ENCODE results near the gene C4orf51. TPM values are rescaled to one million over a fixed set of nuclear protein-coding genes. Genes with fewer than 3 reads are reported as not detected.

C4orf51 gene
- total RNA-seq, 1 donor from 2014 or later = not detected

DNA sequence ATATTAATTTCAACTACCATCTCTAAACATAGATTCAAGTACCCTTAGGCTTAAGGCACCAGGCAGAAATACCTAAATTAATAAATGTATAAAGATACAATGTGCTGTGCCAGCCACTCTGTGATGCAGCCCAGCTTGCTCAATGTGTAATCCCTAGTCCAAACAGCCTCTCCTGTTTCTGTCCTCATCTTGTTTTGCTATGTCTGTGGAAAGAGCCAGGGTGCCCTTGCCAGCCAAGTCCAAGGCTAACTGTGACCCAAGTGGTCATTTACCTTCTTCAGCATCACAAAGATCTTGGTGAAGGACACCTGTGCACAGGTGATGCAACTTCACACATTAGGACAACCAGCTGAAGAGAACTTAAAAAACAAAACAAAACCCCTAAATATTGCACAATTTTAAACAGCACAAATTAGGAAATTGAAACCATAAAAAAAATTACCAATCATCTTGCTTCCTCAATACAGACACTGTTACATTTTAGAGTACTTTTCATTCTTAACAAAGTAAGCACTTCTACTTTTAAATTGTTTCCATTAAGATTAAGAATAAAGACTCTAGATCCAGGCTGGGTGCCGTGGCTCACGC is 89.6 kb downstream of the C4orf51 start:
- H3K27me3 Mint-ChIP-seq (ENCODE audit: insufficient read depth) = no peaks in the 10 kb centered on the region

DNA sequence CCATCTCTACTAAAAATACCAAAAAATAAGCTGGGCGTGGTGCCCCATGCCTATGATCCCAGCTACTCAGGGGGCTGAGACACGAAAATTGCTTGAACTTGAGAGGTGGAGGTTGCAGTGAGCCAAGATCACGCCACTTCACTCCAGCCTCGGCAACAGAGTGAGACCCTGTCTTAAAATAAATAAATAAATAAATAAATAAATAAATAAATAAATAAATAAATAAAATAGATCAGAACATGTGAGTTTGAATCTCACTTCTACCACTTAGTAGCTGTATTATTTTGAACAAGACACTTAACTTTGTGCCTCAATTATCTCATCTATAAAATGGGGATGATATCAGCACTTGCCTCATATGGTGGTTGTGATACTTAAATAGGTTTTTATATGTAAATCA is 90.2 kb downstream of the C4orf51 start:
- Mint-ChIP-seq H3K9me3 (peaks cover 18% of the 10 kb centered on the region), H3K36me3 (ENCODE audit: low read depth) (peaks cover 55% of the 10 kb centered on the region), H3K27me3 (ENCODE audit: insufficient read depth) (no peaks in the 10 kb centered on the region), H3K4me3 (no peak overlapping the region), H3K4me1 (ENCODE audit: low read depth) (peaks cover 42% of the 10 kb centered on the region), H3K27ac (no peak overlapping the region)
- DNase-seq (ENCODE audit: low spot score) = no peak
- intact Hi-C loops (cut with micrococcal nuclease) = no loop called here

More for the DNA sequence above, 89.6 kb downstream of the C4orf51 start:
- no peak for DNase-seq (ENCODE audit: low spot score)
- peaks cover 18% of the 10 kb centered on the region for H3K9me3 Mint-ChIP-seq
- no peak overlapping the region for H3K27ac Mint-ChIP-seq
- H3K4me3 Mint-ChIP-seq = no peak overlapping the region
- intact Hi-C loops (cut with micrococcal nuclease) = loop anchor here (5.0 kb wide), 2 partner anchors 58 to 147 kb away; no protein-coding TSS in a partner anchor
- peaks cover 42% of the 10 kb centered on the region for H3K4me1 Mint-ChIP-seq (ENCODE audit: low read depth)
- peaks cover 60% of the 10 kb centered on the region for H3K36me3 Mint-ChIP-seq (ENCODE audit: low read depth)

DNA sequence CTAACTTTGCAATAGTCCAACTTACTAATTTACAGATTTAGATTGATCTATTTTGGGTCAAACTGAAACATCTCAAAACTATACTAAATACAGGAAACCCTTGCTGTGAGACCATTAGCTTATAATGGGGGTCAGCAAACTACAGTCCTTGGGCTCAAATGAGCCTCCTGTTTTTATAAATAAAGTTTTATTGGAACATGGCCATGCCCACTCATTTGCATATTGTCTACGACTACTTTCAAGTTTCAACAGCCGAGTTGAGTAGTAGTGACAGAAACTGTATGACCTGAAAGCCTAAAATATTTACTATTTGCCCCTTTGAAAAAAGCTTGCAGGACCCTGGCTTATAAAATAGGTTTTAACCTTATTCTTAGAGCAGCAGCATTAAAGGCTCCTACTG is 92.4 kb downstream of the C4orf51 start:
- H3K4me1 Mint-ChIP-seq (ENCODE audit: low read depth) = peaks cover 27% of the 10 kb centered on the region
- H3K27me3 Mint-ChIP-seq (ENCODE audit: insufficient read depth) = no peaks in the 10 kb centered on the region
- H3K27ac Mint-ChIP-seq = no peak overlapping the region
- H3K4me3 Mint-ChIP-seq = no peak overlapping the region
- DNase-seq (ENCODE audit: low spot score) = no peak
- H3K9me3 Mint-ChIP-seq = peaks cover 10% of the 10 kb centered on the region
- intact Hi-C loops (cut with micrococcal nuclease) = no loop called here
- peaks cover 43% of the 10 kb centered on the region for H3K36me3 Mint-ChIP-seq (ENCODE audit: low read depth)

DNA sequence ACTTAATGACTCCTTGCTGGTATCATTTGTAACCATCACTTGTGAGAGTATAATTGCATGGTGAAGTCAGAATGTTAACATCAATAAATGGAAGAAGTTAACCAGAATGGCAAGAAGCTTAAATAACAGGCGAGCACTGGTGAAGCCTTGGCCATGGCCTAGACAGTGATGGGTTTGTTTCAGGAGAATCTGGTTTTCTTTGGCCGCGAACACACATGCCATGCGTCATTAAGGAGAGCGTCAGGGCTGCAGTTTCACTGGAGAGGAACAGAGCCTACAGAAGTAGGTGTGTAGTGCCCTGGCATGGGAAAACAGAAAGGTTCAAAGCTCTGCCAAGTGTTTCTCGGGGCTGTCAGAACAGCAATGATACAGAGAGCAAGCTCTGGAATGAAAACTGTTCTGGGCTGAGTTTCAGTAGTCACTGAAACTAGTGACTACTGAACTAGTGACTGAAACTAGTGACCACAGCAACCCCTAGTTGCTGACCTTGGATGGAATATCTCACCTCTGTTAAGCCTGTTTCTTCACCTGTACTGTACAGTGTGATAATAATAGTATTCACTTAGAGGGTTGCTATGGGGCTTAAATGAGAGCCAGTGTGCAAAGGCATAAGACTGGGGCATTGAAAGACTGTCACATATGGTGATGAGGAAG is 93.8 kb downstream of the C4orf51 start:
- intact Hi-C loops (cut with micrococcal nuclease) = no loop called here
- H3K4me3 Mint-ChIP-seq = no peak overlapping the region
- H3K27ac Mint-ChIP-seq = peak overlapping the region; percentile 32
- H3K36me3 Mint-ChIP-seq (ENCODE audit: low read depth) = peaks cover 43% of the 10 kb centered on the region
- no peak for DNase-seq (ENCODE audit: low spot score)
- no peaks in the 10 kb centered on the region for H3K27me3 Mint-ChIP-seq (ENCODE audit: insufficient read depth)
- no peaks in the 10 kb centered on the region for H3K9me3 Mint-ChIP-seq
- H3K4me1 Mint-ChIP-seq (ENCODE audit: low read depth) = peaks cover 25% of the 10 kb centered on the region

DNA sequence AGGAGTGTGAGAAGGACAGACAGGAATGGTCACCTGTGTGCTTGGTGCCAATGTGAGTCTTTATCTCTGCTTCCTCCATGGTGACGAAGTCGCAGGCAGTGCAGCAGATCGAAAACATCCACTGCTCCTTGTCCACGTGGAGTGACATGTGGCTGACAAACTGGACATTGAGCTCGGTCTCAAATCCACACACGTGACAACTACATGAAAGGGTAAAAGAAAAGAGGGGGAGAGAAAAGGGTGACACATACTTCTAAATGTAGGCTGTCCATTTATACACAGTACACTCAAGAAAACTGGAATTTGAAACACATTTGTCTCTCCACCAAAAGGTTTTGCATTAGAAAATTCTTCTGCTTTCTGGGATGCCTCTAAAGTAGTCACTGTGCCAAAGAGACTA is 94.5 kb downstream of the C4orf51 start:
- Mint-ChIP-seq H3K27ac (peak overlapping the region; percentile 20), H3K4me1 (ENCODE audit: low read depth) (peaks cover 27% of the 10 kb centered on the region), H3K36me3 (ENCODE audit: low read depth) (peaks cover 47% of the 10 kb centered on the region), H3K27me3 (ENCODE audit: insufficient read depth) (no peaks in the 10 kb centered on the region), H3K9me3 (no peaks in the 10 kb centered on the region), H3K4me3 (no peak overlapping the region)
- no peak for DNase-seq (ENCODE audit: low spot score)
- intact Hi-C loops (cut with micrococcal nuclease) = no loop called here

DNA sequence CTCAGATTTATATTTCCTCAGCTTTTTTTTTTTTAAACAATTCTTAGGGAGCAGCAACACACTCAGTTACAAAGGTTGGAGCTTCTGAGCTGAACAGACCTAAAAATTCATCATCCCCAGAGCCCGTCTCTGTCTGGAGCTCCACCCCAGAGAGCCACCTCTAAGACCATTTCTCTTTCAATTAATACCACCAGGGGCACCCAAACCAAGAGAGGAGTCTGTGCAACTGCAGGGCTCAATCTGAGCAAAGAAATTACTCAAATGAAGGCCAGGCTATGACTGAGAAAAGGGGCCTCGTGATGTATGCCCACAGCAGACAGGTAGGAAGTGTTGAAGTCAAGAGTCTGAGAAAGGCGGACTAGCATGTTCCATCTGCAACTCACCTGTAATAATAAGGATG is 95.5 kb downstream of the C4orf51 start:
- intact Hi-C loops (cut with micrococcal nuclease) = no loop called here
- Mint-ChIP-seq H3K27ac (no peak overlapping the region), H3K9me3 (no peaks in the 10 kb centered on the region), H3K36me3 (ENCODE audit: low read depth) (peaks cover 47% of the 10 kb centered on the region), H3K4me1 (ENCODE audit: low read depth) (peaks cover 24% of the 10 kb centered on the region), H3K27me3 (ENCODE audit: insufficient read depth) (no peaks in the 10 kb centered on the region), H3K4me3 (no peak overlapping the region)
- DNase-seq (ENCODE audit: low spot score) = no peak

DNA sequence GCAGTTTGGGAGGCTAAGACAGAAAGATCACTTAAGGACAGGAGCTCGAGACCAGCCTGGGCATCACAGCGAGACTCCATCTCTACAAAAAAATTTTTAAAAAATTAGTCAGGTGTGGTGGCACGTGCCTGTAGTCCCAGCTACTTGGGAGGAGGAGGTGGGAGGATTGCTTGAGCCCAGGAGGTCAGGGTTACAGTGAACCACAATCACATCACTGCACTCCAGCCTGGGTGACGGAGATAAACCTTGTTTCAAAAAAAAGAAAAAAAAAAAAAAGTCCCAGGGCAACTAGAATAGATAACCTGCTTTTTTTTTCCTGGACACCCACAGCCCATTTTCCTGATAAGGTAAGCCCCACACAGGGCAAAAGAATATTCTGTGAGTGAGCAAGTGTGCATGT is 96.3 kb downstream of the C4orf51 start:
- peaks cover 46% of the 10 kb centered on the region for H3K36me3 Mint-ChIP-seq (ENCODE audit: low read depth)
- intact Hi-C loops (cut with micrococcal nuclease) = no loop called here
- H3K27me3 Mint-ChIP-seq (ENCODE audit: insufficient read depth) = no peaks in the 10 kb centered on the region
- no peak overlapping the region for H3K27ac Mint-ChIP-seq
- no peaks in the 10 kb centered on the region for H3K9me3 Mint-ChIP-seq
- H3K4me3 Mint-ChIP-seq = no peak overlapping the region
- H3K4me1 Mint-ChIP-seq (ENCODE audit: low read depth) = peaks cover 26% of the 10 kb centered on the region
- DNase-seq (ENCODE audit: low spot score) = no peak

DNA sequence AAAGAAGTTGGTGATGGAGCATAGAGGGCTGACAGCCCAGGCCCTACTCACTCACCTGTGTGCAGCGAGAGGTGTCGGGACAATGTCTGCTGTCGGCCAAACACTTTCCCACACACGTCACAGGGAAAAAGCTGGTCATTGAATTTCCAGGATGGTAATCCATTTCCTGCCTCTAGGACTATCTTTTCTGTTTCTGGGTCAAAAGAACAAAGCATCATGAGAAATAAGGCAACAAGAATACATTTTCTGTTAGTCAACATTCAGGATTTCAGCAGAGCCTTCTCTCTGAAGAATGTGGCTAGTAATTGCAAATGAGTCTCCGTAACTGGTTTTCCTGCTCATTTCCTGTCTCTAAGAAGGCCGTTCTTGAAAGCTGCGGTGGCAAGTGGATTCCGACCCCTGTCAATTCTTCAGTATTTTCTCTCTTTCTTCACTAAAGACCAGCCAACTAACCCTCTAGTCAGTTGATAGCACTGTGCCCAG is 99.4 kb downstream of the C4orf51 start:
- intact Hi-C loops (cut with micrococcal nuclease) = no loop called here
- Mint-ChIP-seq H3K27ac (no peak overlapping the region), H3K4me1 (ENCODE audit: low read depth) (peaks cover 30% of the 10 kb centered on the region), H3K36me3 (ENCODE audit: low read depth) (peaks cover 48% of the 10 kb centered on the region), H3K27me3 (ENCODE audit: insufficient read depth) (no peaks in the 10 kb centered on the region), H3K9me3 (peaks cover 17% of the 10 kb centered on the region), H3K4me3 (no peak overlapping the region)
- DNase-seq (ENCODE audit: low spot score) = no peak

DNA sequence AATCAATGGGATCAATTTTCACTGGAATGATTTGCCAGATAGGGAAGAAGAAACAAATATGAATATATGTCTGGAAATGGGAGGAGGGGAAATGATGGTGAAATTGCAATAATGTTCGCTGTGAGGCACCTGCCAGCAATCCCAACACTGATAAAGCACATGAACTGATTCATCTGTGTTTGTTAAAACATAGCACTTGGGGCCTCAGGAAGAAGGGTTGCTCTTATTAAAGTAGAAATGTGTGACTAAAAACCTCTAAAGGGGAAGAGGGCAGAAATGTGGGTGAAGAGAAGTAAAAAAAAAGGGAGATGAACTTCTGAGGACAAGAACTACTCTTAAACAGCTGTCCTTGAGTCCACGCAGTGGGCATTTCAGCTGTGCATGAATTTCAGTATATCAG is 101.4 kb downstream of the C4orf51 start:
- Mint-ChIP-seq H3K36me3 (ENCODE audit: low read depth) (peaks cover 55% of the 10 kb centered on the region), H3K4me3 (no peak overlapping the region), H3K27me3 (ENCODE audit: insufficient read depth) (no peaks in the 10 kb centered on the region), H3K4me1 (ENCODE audit: low read depth) (peaks cover 48% of the 10 kb centered on the region), H3K27ac (no peak overlapping the region), H3K9me3 (peaks cover 33% of the 10 kb centered on the region)
- no peak for DNase-seq (ENCODE audit: low spot score)
- intact Hi-C loops (cut with micrococcal nuclease) = no loop called here

Other genes with a start within 250 kb of the C4orf51 start
- gene SMAD1, start 198.3 kb upstream of the C4orf51 start, total RNA-seq = 3.1 and 3.2 TPM in 2 replicates
- 18.1 and 20.8 TPM in 2 replicates for gene MMAA, start 60.8 kb upstream of the C4orf51 start, total RNA-seq